ENCODE measurements around the gene TPPP.

Gene TPPP

GRCh38 chr5:637581-638450 is 55.3 kb downstream of the TPPP start:
- DNase-seq (ENCODE audit: low spot score) (no peak), ATAC-seq (ENCODE audit: low read depth) (no peak)
- no peaks in the 10 kb centered on the region for H3K9me3 ChIP-seq (ENCODE audit: severe bottlenecking)
- H3K36me3 ChIP-seq (ENCODE audit: low read depth): peaks cover 67% of the 10 kb centered on the region
- H3K27me3 ChIP-seq (ENCODE audit: insufficient read depth, poor library complexity, severe bottlenecking): no peaks in the 10 kb centered on the region
- no peak overlapping the region for H3K4me3 ChIP-seq (ENCODE audit: severe bottlenecking)
- no peak for TF ChIP-seq CTCF (IDR thresholded peaks at IDR 0.05; ENCODE audit: poor library complexity, severe bottlenecking)
- H3K4me1 ChIP-seq (ENCODE audit: insufficient read depth, poor library complexity, severe bottlenecking): no peaks in the 10 kb centered on the region
- no peak overlapping the region for H3K27ac ChIP-seq (ENCODE audit: poor library complexity, severe bottlenecking)

GRCh38 chr5:636951-637350 is 56.2 kb downstream of the TPPP start:
- DNase-seq (ENCODE audit: low spot score) (no peak), ATAC-seq (ENCODE audit: low read depth) (no peak)
- H3K9me3 ChIP-seq (ENCODE audit: severe bottlenecking): no peaks in the 10 kb centered on the region
- H3K27me3 ChIP-seq (ENCODE audit: insufficient read depth, poor library complexity, severe bottlenecking): no peaks in the 10 kb centered on the region
- no peak overlapping the region for H3K27ac ChIP-seq (ENCODE audit: poor library complexity, severe bottlenecking)
- no peak overlapping the region for H3K4me3 ChIP-seq (ENCODE audit: severe bottlenecking)
- no peak for TF ChIP-seq CTCF (IDR thresholded peaks at IDR 0.05; ENCODE audit: poor library complexity, severe bottlenecking)
- peaks cover 66% of the 10 kb centered on the region for H3K36me3 ChIP-seq (ENCODE audit: low read depth)
- no peaks in the 10 kb centered on the region for H3K4me1 ChIP-seq (ENCODE audit: insufficient read depth, poor library complexity, severe bottlenecking)

- TF ChIP-seq CTCF (IDR thresholded peaks at IDR 0.05; ENCODE audit: poor library complexity, severe bottlenecking): no peak
- DNase-seq (ENCODE audit: low spot score) (no peak), ATAC-seq (ENCODE audit: low read depth) (no peak)
- peaks cover 56% of the 10 kb centered on the region for H3K36me3 ChIP-seq (ENCODE audit: low read depth)
- H3K27ac ChIP-seq (ENCODE audit: poor library complexity, severe bottlenecking): no peak overlapping the region
- no peaks in the 10 kb centered on the region for H3K4me1 ChIP-seq (ENCODE audit: insufficient read depth, poor library complexity, severe bottlenecking)
- H3K9me3 ChIP-seq (ENCODE audit: severe bottlenecking): no peaks in the 10 kb centered on the region
- H3K4me3 ChIP-seq (ENCODE audit: severe bottlenecking): no peak overlapping the region
- H3K27me3 ChIP-seq (ENCODE audit: insufficient read depth, poor library complexity, severe bottlenecking): no peaks in the 10 kb centered on the region
These were observed 57.7 kb downstream of the TPPP start for GRCh38 chr5:635306-636055.

- TF ChIP-seq CTCF (IDR thresholded peaks at IDR 0.05; ENCODE audit: poor library complexity, severe bottlenecking): no peak
- H3K4me3 ChIP-seq (ENCODE audit: severe bottlenecking): no peak overlapping the region
- H3K36me3 ChIP-seq (ENCODE audit: low read depth): peaks cover 45% of the 10 kb centered on the region
- H3K27ac ChIP-seq (ENCODE audit: poor library complexity, severe bottlenecking): no peak overlapping the region
- DNase-seq (ENCODE audit: low spot score) (no peak), ATAC-seq (ENCODE audit: low read depth) (no peak)
- no peaks in the 10 kb centered on the region for H3K4me1 ChIP-seq (ENCODE audit: insufficient read depth, poor library complexity, severe bottlenecking)
- no peaks in the 10 kb centered on the region for H3K9me3 ChIP-seq (ENCODE audit: severe bottlenecking)
- H3K27me3 ChIP-seq (ENCODE audit: insufficient read depth, poor library complexity, severe bottlenecking): no peaks in the 10 kb centered on the region
These were observed 59.0 kb downstream of the TPPP start for GRCh38 chr5:634191-634590.
